Natural killer cell (primary cell): ENCODE measurements around the gene CNNM3. TPM values are rescaled to one million over a fixed set of nuclear protein-coding genes. Genes with fewer than 3 reads are reported as not detected.

Source experiments
- ATAC-seq, 3 donors: fragments of 150-1000 bp in 2 of 3; fragments of 200-7000 bp in 1 of 3; cut with Tn5 transposase; 1 replicate in 1 of 3; 2 replicates in 2 of 3; pipeline ENCODE4 v1.10.0; 2021; ENCODE audit warnings: mild to moderate bottlenecking in 2 of 3, moderate library complexity in 2 of 3
- DNase-seq, 2 donors: peaks; one replicate each; pipeline versions ENCODE4 v3.0.0 to v3.0.0-alpha.2; 2013 to 2021; ENCODE audit warnings: mixed read lengths in 1 of 2
- H3K27ac ChIP-seq: one replicate; pipeline ENCODE4 v1.5.1; 2013; ENCODE audit warnings: mild to moderate bottlenecking, low read length
- H3K27me3 ChIP-seq: one replicate; pipeline ENCODE4 v1.6.1; 2013; ENCODE audit warnings: low read length; ENCODE audit not compliant: control insufficient read depth, insufficient read depth
- H3K36me3 ChIP-seq: one replicate; pipeline ENCODE4 v1.6.1; 2013; ENCODE audit warnings: low read length; ENCODE audit not compliant: control insufficient read depth, insufficient read depth
- H3K4me1 ChIP-seq: one replicate; pipeline ENCODE4 v1.6.1; 2013; ENCODE audit warnings: low read length; ENCODE audit not compliant: control insufficient read depth, insufficient read depth
- H3K4me3 ChIP-seq: one replicate; pipeline ENCODE4 v1.5.1; 2013; ENCODE audit warnings: low read length
- H3K9me3 ChIP-seq: one replicate; pipeline ENCODE4 v1.6.1; 2013; ENCODE audit warnings: low read length; ENCODE audit not compliant: control insufficient read depth, insufficient read depth
- H3K27ac Mint-ChIP-seq, 2 donors: one replicate each; pipeline ENCODE4 v1.8.0; 2022; ENCODE audit warnings: mild to moderate bottlenecking in 2 of 2, mixed read lengths in 2 of 2, moderate library complexity in 1 of 2
- H3K27me3 Mint-ChIP-seq, 2 donors: one replicate each; pipeline ENCODE4 v1.8.0; 2022; ENCODE audit warnings: low read depth in 2 of 2, mixed read lengths in 2 of 2
- H3K36me3 Mint-ChIP-seq: one replicate; pipeline ENCODE4 v1.8.0; 2022; ENCODE audit warnings: mixed read lengths
- H3K4me1 Mint-ChIP-seq, 2 donors: one replicate each; pipeline ENCODE4 v1.8.0; 2022; ENCODE audit warnings: mixed read lengths in 2 of 2
- H3K4me3 Mint-ChIP-seq: one replicate; pipeline ENCODE4 v1.8.0; 2022; ENCODE audit warnings: mild to moderate bottlenecking, moderate library complexity, mixed read lengths
- H3K9me3 Mint-ChIP-seq, 2 donors: one replicate each; pipeline ENCODE4 v1.8.0; 2022; ENCODE audit warnings: mixed read lengths in 2 of 2
- WGBS: methylation state at CpG from one replicate; pipeline ENCODE4 v1.1.7; 2013; ENCODE audit warnings: missing lambda C conversion rate; ENCODE audit not compliant: insufficient coverage; 5-methylcytosine and 5-hydroxymethylcytosine counted together
- intact Hi-C: fragments of 100-400 bp; cut with micrococcal nuclease; formaldehyde crosslinking; loops from one replicate; pipeline ENCODE4 v1.14.2; 2022
- total RNA-seq, 4 donors: library from RNA; stranded (reverse); fragments of 120-200 nt in 1 of 4; gene quantifications; one replicate each; pipeline versions ENCODE4 v1.2.3 to v1.2.4, GENCODE V29; 2013 to 2022
- TF ChIP-seq, protein P1 (sequence below): fragments of 200-600 bp; IDR thresholded peaks from one replicate; pipeline ENCODE4 v1.8.0; 2022; ENCODE audit warnings: antibody characterized with exemption

Gene CNNM3
- total RNA-seq, 3 donors from 2014 or later (not counting 1 experiment from before 2014, with no cell fraction given): 33.8 to 55.2 (median 45.6) TPM

DNA sequence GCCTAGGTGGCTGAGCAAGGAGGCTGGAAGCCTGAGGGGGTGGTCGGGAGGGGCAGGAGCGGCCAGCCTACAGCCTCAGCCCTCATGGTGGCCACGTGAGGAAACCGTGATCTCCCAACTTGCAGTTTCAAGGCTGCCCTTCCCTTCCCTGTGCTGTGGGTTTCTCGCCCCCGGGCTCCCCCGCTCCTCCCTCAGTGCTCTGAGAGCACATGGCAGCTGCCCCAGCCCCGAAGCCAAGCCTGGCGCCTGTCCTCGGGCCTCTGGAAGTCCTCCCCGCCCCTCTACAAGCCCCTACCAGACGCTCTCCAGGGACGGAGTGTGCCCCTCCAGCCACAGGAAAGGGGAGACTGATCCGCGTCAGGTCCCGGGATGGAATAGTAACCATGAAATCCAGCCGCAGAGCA, 28.3 kb downstream of the CNNM3 start:
- H3K36me3 ChIP-seq: peaks cover 16% of the 10 kb centered on the region
- peaks cover 6 to 19% of the 10 kb centered on the region in 2 donors for H3K4me1 Mint-ChIP-seq
- no peaks in the 10 kb centered on the region for H3K9me3 ChIP-seq

DNA sequence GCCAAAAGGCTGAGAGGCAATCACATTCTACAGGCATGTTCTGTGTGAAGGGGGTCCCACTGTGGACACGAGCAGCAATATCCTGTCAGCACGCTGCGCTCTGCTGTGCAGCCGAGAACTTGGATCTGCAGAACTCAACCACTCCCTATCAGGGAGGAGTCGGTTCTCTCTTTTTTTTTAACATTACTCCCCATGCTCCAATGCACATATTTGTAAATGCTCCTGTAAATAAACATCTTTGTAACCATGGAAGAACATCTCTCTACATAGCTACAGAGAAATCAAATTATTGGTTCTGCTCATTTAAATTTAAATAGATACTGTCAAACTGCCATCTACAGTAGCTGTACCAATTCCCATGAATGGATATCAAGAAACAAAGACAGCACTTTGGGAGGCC, 30.8 kb downstream of the CNNM3 start:
- H3K27ac ChIP-seq: no peak overlapping the region
- peaks cover 30% of the 10 kb centered on the region for H3K36me3 ChIP-seq
- no peak for DNase-seq
- H3K4me1 Mint-ChIP-seq: peaks cover 0 to 5% of the 10 kb centered on the region in 2 donors
- H3K27ac Mint-ChIP-seq: no peak overlapping the region
- H3K4me3 ChIP-seq: no peak overlapping the region
- no peaks in the 10 kb centered on the region for H3K27me3 Mint-ChIP-seq
- no peaks in the 10 kb centered on the region for H3K4me1 ChIP-seq
- H3K9me3 Mint-ChIP-seq: no peaks in the 10 kb centered on the region
- H3K4me3 Mint-ChIP-seq: no peak overlapping the region
- H3K36me3 Mint-ChIP-seq: no peaks in the 10 kb centered on the region
- no peaks in the 10 kb centered on the region for H3K9me3 ChIP-seq
- WGBS: 98% methylated on average over 5 of the region's 5 CpGs
- H3K27me3 ChIP-seq: no peaks in the 10 kb centered on the region
- no peak for ATAC-seq
- intact Hi-C loops: no loop called here
- TF ChIP-seq, protein P1, sequence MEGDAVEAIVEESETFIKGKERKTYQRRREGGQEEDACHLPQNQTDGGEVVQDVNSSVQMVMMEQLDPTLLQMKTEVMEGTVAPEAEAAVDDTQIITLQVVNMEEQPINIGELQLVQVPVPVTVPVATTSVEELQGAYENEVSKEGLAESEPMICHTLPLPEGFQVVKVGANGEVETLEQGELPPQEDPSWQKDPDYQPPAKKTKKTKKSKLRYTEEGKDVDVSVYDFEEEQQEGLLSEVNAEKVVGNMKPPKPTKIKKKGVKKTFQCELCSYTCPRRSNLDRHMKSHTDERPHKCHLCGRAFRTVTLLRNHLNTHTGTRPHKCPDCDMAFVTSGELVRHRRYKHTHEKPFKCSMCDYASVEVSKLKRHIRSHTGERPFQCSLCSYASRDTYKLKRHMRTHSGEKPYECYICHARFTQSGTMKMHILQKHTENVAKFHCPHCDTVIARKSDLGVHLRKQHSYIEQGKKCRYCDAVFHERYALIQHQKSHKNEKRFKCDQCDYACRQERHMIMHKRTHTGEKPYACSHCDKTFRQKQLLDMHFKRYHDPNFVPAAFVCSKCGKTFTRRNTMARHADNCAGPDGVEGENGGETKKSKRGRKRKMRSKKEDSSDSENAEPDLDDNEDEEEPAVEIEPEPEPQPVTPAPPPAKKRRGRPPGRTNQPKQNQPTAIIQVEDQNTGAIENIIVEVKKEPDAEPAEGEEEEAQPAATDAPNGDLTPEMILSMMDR: no peak

More for the DNA sequence above, 28.3 kb downstream of the CNNM3 start:
- no peak for DNase-seq
- Histone ChIP-seq H3K27ac (no peak overlapping the region), H3K27me3 (no peaks in the 10 kb centered on the region), H3K4me3 (no peak overlapping the region), H3K4me1 (peaks cover 10% of the 10 kb centered on the region)
- intact Hi-C loops: no loop called here
- Mint-ChIP-seq H3K27me3 (no peaks in the 10 kb centered on the region), H3K4me3 (no peak overlapping the region), H3K27ac (no peak overlapping the region), H3K9me3 (no peaks in the 10 kb centered on the region), H3K36me3 (no peaks in the 10 kb centered on the region)
- TF ChIP-seq, protein P1: no peak
- no peak for ATAC-seq
- WGBS: 88% methylated on average over 17 of the region's 17 CpGs

DNA sequence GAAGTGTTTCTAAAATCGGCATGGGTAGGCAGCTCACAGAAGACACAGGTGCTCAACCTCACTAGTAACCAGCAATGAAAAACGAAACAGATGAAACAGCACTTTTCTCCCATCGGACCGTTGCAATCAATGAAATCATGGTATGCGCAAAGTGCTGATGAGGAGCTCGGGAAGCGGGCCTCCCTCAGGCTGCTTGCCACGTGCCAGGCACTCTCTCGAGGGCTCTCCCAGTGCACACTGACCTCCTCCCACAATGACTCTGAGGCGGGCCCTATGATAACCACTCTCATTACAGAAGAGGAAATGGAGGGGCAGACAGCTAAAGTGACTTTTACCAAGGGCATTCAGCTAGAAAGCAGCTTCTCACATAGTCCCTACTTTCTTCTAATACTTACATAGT, 31.5 kb downstream of the CNNM3 start:
- H3K27ac ChIP-seq: no peak overlapping the region
- Mint-ChIP-seq H3K27ac (no peak overlapping the region), H3K36me3 (no peaks in the 10 kb centered on the region), H3K4me3 (no peak overlapping the region), H3K4me1 (no peaks in the 10 kb centered on the region), H3K9me3 (no peaks in the 10 kb centered on the region), H3K27me3 (no peaks in the 10 kb centered on the region)
- TF ChIP-seq, protein P1: no peak
- intact Hi-C loops: no loop called here
- H3K4me3 ChIP-seq: no peak overlapping the region
- no peak for DNase-seq
- no peaks in the 10 kb centered on the region for H3K4me1 ChIP-seq
- ATAC-seq: no peak
- no peaks in the 10 kb centered on the region for H3K9me3 ChIP-seq
- H3K27me3 ChIP-seq: no peaks in the 10 kb centered on the region
- peaks cover 34% of the 10 kb centered on the region for H3K36me3 ChIP-seq
- WGBS: 89% methylated on average over 10 of the region's 10 CpGs

DNA sequence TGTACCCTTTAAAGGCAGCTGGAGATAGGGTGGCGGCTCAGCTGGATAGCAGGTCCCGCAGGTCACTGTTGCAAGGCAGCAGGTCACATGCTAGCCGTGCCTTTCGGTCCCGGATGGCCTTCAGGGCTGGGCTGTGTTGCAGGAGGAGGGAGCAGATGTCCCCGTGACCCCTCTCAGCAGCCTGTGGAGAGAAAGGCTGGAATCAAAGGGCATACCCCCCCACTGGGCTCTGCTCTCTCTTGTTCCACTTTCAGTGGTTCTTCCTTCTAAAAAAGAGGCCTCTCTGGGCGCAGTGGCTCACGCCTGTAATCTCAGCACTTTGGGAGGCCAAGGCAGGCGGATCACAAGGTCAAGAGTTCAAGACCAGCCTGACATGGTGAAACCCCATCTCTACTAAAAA, 32.2 kb downstream of the CNNM3 start:
- intact Hi-C loops: no loop called here
- H3K27ac Mint-ChIP-seq: no peak overlapping the region
- no peaks in the 10 kb centered on the region for H3K9me3 Mint-ChIP-seq
- no peaks in the 10 kb centered on the region for H3K27me3 Mint-ChIP-seq
- TF ChIP-seq, protein P1: no peak
- Histone ChIP-seq H3K36me3 (peaks cover 40% of the 10 kb centered on the region), H3K4me1 (no peaks in the 10 kb centered on the region), H3K4me3 (no peak overlapping the region), H3K27ac (no peak overlapping the region), H3K27me3 (no peaks in the 10 kb centered on the region), H3K9me3 (no peaks in the 10 kb centered on the region)
- no peak overlapping the region for H3K4me3 Mint-ChIP-seq
- WGBS: 98% methylated on average over 9 of the region's 9 CpGs
- no peaks in the 10 kb centered on the region for H3K36me3 Mint-ChIP-seq
- no peaks in the 10 kb centered on the region for H3K4me1 Mint-ChIP-seq
- DNase-seq (no peak), ATAC-seq (no peak)
